ENCODE measurements around the gene RUBCNL.

DNA sequence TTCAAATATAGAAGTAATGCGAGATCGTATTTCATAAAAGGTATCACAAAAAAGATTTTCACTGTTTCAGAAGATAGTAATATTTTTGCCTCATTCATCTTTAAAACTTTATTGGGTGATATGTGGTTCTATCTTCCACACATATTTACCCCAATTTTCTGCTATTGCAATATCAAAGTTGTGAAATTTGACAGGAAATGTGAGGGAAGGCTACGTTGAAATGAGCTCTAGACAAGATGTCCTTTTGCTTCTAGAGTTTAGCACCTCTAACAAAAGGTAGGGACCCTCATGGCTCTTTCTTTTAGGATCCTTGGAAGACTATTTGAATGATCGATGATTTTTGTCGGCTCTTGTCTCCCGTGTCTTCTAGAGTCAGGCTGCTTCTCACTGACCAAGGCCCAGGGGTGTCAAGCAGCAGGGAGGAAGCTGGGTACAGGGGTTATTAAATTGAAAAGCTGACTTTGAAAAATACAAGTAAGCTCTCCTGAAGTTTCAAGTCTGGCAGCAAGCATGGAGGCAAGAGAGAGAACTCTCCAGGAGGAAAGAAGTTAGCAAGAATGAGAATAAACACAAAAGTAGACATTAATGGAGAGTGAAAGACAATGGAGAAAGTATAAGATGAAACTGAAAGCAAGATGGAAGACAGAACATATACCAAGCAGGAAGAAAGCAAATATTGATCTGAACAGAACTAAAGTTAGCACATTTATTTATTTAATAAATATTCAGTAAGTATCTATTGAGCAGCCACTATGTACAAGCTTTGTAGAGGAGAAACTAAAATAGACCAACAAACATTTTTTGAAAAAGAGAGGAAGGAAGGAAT is 73.4 kb downstream of the RUBCNL start:
- TF ChIP-seq, protein P1, sequence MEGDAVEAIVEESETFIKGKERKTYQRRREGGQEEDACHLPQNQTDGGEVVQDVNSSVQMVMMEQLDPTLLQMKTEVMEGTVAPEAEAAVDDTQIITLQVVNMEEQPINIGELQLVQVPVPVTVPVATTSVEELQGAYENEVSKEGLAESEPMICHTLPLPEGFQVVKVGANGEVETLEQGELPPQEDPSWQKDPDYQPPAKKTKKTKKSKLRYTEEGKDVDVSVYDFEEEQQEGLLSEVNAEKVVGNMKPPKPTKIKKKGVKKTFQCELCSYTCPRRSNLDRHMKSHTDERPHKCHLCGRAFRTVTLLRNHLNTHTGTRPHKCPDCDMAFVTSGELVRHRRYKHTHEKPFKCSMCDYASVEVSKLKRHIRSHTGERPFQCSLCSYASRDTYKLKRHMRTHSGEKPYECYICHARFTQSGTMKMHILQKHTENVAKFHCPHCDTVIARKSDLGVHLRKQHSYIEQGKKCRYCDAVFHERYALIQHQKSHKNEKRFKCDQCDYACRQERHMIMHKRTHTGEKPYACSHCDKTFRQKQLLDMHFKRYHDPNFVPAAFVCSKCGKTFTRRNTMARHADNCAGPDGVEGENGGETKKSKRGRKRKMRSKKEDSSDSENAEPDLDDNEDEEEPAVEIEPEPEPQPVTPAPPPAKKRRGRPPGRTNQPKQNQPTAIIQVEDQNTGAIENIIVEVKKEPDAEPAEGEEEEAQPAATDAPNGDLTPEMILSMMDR (IDR thresholded peaks at IDR 0.05; ENCODE audit: poor library complexity): no peak
- no peak for TF ChIP-seq EZH2phosphoT487 (IDR thresholded peaks at IDR 0.05; ENCODE audit: low read depth, severe bottlenecking, unreplicated experiment)
